PC-3 (cell line): ENCODE results near the gene VEGFC.

Experiments used
- CTCF ChIP-seq: fragments of 300-600 bp; sonication (generic); conservative IDR thresholded peaks from 2 replicates; pipeline ENCODE4 v1.5.1; 2017; ENCODE audit warnings: antibody characterized with exemption, low read depth, mild to moderate bottlenecking, low read length
- EZH2 ChIP-seq: fragments of 300-600 bp; sonication (generic); IDR thresholded peaks from one replicate; pipeline ENCODE4 v1.6.1; 2017; ENCODE audit warnings: antibody characterized with exemption, mild to moderate bottlenecking, low read length; ENCODE audit not compliant: unreplicated experiment

- TF ChIP-seq CTCF (no peak), EZH2 (no peak)
These were observed 48.6 kb downstream of the VEGFC start for GRCh38 chr4:176744091-176744490.
